ENCODE results near the gene SRP14. TPM values are rescaled to one million over a fixed set of nuclear protein-coding genes. Genes with fewer than 3 reads are reported as not detected.

The SRP14 gene
- total RNA-seq, 1 donor from 2014 or later: 320 TPM

DNA sequence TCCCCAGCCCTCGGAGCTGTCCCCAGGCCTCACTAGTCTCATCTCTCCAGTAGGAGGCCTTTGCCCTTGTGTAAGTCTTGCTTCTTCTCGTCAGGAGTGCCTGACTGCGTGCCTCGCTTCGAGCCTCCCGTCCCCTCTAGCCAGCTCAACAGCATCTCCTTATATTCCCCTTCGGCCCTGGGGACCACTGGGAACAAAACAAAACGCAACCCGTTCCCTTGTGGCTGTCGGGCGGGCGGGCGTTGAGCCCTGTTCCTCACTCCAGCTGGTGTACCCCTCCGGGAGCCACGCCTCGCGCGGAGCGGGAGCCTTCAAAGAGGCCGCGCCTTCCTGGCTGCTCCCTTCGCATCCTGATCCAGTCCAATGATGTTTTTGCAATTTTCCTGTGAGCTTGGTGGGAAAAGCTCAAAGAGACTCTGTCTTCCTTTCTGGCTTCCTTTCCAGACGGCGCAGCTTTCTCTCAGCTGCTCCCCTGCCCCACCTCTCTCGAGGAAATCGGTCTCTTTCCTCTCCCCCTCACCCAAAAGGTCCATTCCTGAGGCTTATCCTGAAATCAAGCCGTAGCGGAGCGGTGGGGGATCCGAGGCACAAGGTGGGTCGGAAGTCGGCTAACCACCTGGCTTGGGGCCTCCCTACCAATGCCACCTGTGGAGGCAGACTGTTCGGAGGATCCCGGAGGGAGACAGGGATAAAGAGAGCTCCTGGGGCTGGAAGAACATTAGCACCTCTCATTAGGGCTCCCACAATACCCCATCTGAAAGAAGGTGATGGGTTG is 33.4 kb upstream of the SRP14 start:
- H3K4me3 Mint-ChIP-seq (ENCODE audit: unreplicated experiment): no peak overlapping the region
- no peak overlapping the region for H2AFZ ChIP-seq (ENCODE audit: low read depth, low read length)
- H3K9ac ChIP-seq (ENCODE audit: low read length): no peak overlapping the region
- no peak overlapping the region for H3K27ac Mint-ChIP-seq (ENCODE audit: unreplicated experiment)
- no peaks in the 10 kb centered on the region for H3K9me3 ChIP-seq (ENCODE audit: insufficient read depth, low read depth, low read length)
- H3K4me1 ChIP-seq (ENCODE audit: insufficient read depth, low read length): peaks cover 10% of the 10 kb centered on the region
- peaks cover 9% of the 10 kb centered on the region for H3K4me1 Mint-ChIP-seq (ENCODE audit: low read depth, unreplicated experiment)
- no peak for DNase-seq (ENCODE audit: low read depth)
- H3K27me3 Mint-ChIP-seq (ENCODE audit: low read depth, unreplicated experiment): no peaks in the 10 kb centered on the region
- no peaks in the 10 kb centered on the region for H3K36me3 ChIP-seq (ENCODE audit: insufficient read depth, low read length)
- no peaks in the 10 kb centered on the region for H4K20me1 ChIP-seq (ENCODE audit: insufficient read depth, low read length)
- H3K4me2 ChIP-seq (ENCODE audit: low read length): no peak overlapping the region
- no peaks in the 10 kb centered on the region for H3K36me3 Mint-ChIP-seq (ENCODE audit: low read depth, unreplicated experiment)
- H3K9me3 Mint-ChIP-seq (ENCODE audit: unreplicated experiment): no peaks in the 10 kb centered on the region
- no peaks in the 10 kb centered on the region for H3K79me2 ChIP-seq (ENCODE audit: insufficient read depth, low read length)
- no peaks in the 10 kb centered on the region for H3K27me3 ChIP-seq (ENCODE audit: insufficient read depth, low read length)
- TF ChIP-seq EZH2 (IDR thresholded peaks at IDR 0.05; ENCODE audit: insufficient read depth, low read length) (no peak), CTCF (IDR thresholded peaks at IDR 0.05; ENCODE audit: insufficient read depth, low read depth, low read length) (no peak)
- no peak for FAIRE-seq
- no peak overlapping the region for H3K4me3 ChIP-seq (ENCODE audit: insufficient read depth, low read depth, low read length)
- H3K27ac ChIP-seq (ENCODE audit: low read depth, low read length): no peak overlapping the region

- Histone ChIP-seq H3K9ac (ENCODE audit: low read length) (no peak overlapping the region), H3K4me3 (ENCODE audit: insufficient read depth, low read depth, low read length) (no peak overlapping the region), H3K4me2 (ENCODE audit: low read length) (no peak overlapping the region), H3K9me3 (ENCODE audit: insufficient read depth, low read depth, low read length) (no peaks in the 10 kb centered on the region), H3K4me1 (ENCODE audit: insufficient read depth, low read length) (peaks cover 13% of the 10 kb centered on the region), H3K27me3 (ENCODE audit: insufficient read depth, low read length) (no peaks in the 10 kb centered on the region), H3K36me3 (ENCODE audit: insufficient read depth, low read length) (no peaks in the 10 kb centered on the region), H4K20me1 (ENCODE audit: insufficient read depth, low read length) (no peaks in the 10 kb centered on the region), H3K79me2 (ENCODE audit: insufficient read depth, low read length) (no peaks in the 10 kb centered on the region), H3K27ac (ENCODE audit: low read depth, low read length) (no peak overlapping the region), H2AFZ (ENCODE audit: low read depth, low read length) (no peak overlapping the region)
- Mint-ChIP-seq H3K4me1 (ENCODE audit: low read depth, unreplicated experiment) (peaks cover 7% of the 10 kb centered on the region), H3K4me3 (ENCODE audit: unreplicated experiment) (no peak overlapping the region), H3K27ac (ENCODE audit: unreplicated experiment) (no peak overlapping the region), H3K36me3 (ENCODE audit: low read depth, unreplicated experiment) (peaks cover 2% of the 10 kb centered on the region), H3K9me3 (ENCODE audit: unreplicated experiment) (no peaks in the 10 kb centered on the region), H3K27me3 (ENCODE audit: low read depth, unreplicated experiment) (no peaks in the 10 kb centered on the region)
- FAIRE-seq (no peak), DNase-seq (ENCODE audit: low read depth) (no peak)
- TF ChIP-seq EZH2 (IDR thresholded peaks at IDR 0.05; ENCODE audit: insufficient read depth, low read length) (no peak), CTCF (IDR thresholded peaks at IDR 0.05; ENCODE audit: insufficient read depth, low read depth, low read length) (no peak)
These were observed 31.7 kb upstream of the SRP14 start for GRCh38 chr15:40070608-40071218.

GRCh38 chr15:40070166-40070557 is 31.2 kb upstream of the SRP14 start:
- H3K27ac Mint-ChIP-seq (ENCODE audit: unreplicated experiment): peak overlapping the region; percentile 47
- Histone ChIP-seq H3K27me3 (ENCODE audit: insufficient read depth, low read length) (no peaks in the 10 kb centered on the region), H3K4me2 (ENCODE audit: low read length) (no peak overlapping the region), H3K4me3 (ENCODE audit: insufficient read depth, low read depth, low read length) (no peak overlapping the region), H3K79me2 (ENCODE audit: insufficient read depth, low read length) (no peaks in the 10 kb centered on the region), H3K9ac (ENCODE audit: low read length) (no peak overlapping the region), H3K9me3 (ENCODE audit: insufficient read depth, low read depth, low read length) (no peaks in the 10 kb centered on the region), H3K27ac (ENCODE audit: low read depth, low read length) (no peak overlapping the region), H4K20me1 (ENCODE audit: insufficient read depth, low read length) (no peaks in the 10 kb centered on the region), H2AFZ (ENCODE audit: low read depth, low read length) (no peak overlapping the region), H3K36me3 (ENCODE audit: insufficient read depth, low read length) (no peaks in the 10 kb centered on the region), H3K4me1 (ENCODE audit: insufficient read depth, low read length) (peaks cover 9% of the 10 kb centered on the region)
- peaks cover 2% of the 10 kb centered on the region for H3K36me3 Mint-ChIP-seq (ENCODE audit: low read depth, unreplicated experiment)
- DNase-seq (ENCODE audit: low read depth) (no peak), FAIRE-seq (no peak)
- TF ChIP-seq CTCF (IDR thresholded peaks at IDR 0.05; ENCODE audit: insufficient read depth, low read depth, low read length) (no peak), EZH2 (IDR thresholded peaks at IDR 0.05; ENCODE audit: insufficient read depth, low read length) (no peak)
- H3K4me1 Mint-ChIP-seq (ENCODE audit: low read depth, unreplicated experiment): peaks cover 2% of the 10 kb centered on the region
- H3K9me3 Mint-ChIP-seq (ENCODE audit: unreplicated experiment): no peaks in the 10 kb centered on the region
- H3K27me3 Mint-ChIP-seq (ENCODE audit: low read depth, unreplicated experiment): no peaks in the 10 kb centered on the region
- H3K4me3 Mint-ChIP-seq (ENCODE audit: unreplicated experiment): no peak overlapping the region
